ENCODE measurements around the gene ALAS1.
A peak's percentile ranks its signal among the peaks of the same experiment; 100 is the strongest.
"Not testable (repeated sequence)": the region's sequence is repeated elsewhere in the genome, so short reads cannot be mapped to it uniquely, and the experiment has no call there.

Gene ALAS1

GRCh38 chr3:52197842-52198625 is at the start of gene ALAS1:
Gene ALAS1, plus strand, starts transcription at chr3:52198160. Its CDS starts 1,082 bp downstream, at chr3:52199242.
- DNase-seq (ENCODE audit: low spot score) = peak; percentile 99

GRCh38 chr3:52149021-52149420 is 48.9 kb upstream of the ALAS1 start:
- DNase-seq (ENCODE audit: low spot score) = no peak

GRCh38 chr3:52149726-52150125 is 48.2 kb upstream of the ALAS1 start:
- no peak for DNase-seq (ENCODE audit: low spot score)

- DNase-seq (ENCODE audit: low spot score) = no peak
Measured at GRCh38 chr3:52150357-52150756, 47.6 kb upstream of the ALAS1 start.

- no peak for DNase-seq (ENCODE audit: low spot score)
Measured at GRCh38 chr3:52150860-52151259, 47.1 kb upstream of the ALAS1 start.

DNA sequence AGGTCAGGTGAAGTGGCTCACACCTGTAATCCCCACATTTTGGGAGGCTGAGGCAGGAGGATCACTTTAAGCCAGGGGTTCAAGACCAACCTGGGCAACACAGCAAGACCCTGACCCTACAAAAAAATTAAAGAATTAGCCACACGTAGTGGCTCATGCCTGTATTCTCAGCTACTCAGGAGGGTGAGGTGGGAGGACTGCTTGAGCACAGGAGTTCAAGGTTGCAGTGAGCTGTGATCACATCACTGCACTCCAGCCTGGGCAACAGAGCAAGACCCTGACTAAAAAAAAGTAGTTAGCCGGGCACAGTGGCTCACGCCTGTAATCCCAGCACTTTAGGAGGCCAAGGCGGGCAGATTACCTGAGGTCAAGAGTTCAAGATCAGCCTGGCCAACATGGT is 46.0 kb upstream of the ALAS1 start:
- not testable (repeated sequence) for DNase-seq (ENCODE audit: low spot score)

- peak; percentile 68 for DNase-seq (ENCODE audit: low spot score)
Measured at GRCh38 chr3:52153389-52154096, 44.4 kb upstream of the ALAS1 start.

DNA sequence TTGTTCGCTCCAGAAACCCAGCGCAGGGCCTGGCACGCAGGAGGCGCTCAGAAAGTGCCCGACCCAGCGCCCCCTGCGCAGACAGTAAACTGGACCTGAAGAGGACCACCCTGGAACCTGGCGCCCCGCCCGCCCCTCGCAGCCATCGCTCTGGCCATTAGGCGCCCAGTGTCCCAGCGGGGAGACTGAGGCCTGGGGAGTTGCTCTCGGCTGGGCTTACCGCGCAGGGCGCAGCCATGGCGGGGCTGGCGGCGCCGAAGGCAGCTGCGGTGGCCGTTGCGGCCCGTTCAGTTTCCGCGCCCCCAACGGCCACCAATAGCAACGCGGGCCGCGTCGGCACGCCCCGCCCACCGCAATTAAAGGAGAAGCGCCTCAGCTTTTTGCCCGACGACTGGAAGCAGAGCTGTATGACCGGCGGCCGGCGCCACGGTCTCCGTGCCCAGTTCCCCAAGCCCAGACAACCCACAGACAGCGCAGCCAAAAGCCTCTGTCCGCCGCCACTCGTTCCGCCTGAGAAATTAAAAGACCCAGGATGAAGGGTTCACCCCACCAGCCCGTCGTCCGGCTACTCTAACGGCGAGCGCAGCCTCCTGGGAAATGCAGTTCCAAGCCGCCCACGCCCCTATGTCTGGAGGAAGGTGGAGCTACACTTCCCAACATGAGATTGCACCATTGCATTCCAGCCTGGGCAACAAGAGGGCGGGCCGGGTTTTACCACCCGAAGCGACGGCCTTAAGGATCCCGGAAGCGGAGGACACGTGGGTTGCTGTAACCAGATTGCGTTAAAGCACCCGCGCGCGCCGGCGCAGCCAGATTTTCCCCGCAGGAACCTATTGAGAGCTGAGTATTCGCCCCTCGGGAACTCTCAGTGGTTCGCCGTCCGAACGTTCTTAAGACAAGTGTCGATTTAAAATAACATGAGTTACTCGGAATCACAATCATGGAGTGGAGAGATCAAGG is 43.5 kb upstream of the ALAS1 start, which contains the start of gene POC1A:
Gene POC1A, minus strand, starts transcription at position 289 of the 960 bp plus-strand sequence. Its CDS starts 51 bp downstream, at position 238.
- DNase-seq (ENCODE audit: low spot score) = peak; percentile 94

- DNase-seq (ENCODE audit: low spot score) = no peak
Measured at GRCh38 chr3:52155912-52156311, 42.0 kb upstream of the ALAS1 start.

- no peak for DNase-seq (ENCODE audit: low spot score)
Measured at GRCh38 chr3:52159503-52159902, 38.5 kb upstream of the ALAS1 start.

GRCh38 chr3:52162250-52162872 is 35.6 kb upstream of the ALAS1 start:
- no peak for DNase-seq (ENCODE audit: low spot score)

DNA sequence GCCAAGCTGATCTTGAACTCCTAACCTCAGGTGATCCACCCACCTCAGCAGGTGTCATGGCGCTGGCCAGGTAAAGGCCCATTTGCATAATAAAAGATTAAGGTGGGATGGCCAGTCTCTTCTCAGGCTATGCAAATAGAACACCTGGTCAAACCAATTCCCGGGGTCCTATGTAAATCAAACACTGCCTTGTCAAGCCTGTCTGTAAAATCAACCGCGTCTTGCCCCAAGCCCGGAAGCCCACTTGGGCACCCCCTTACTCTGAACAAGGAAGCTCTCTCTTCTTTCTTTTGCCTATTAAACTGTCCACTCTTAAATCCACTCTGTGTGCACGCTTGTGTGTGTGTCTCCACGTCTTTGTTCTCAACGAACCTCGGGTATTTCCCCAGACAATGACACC is 30.7 kb upstream of the ALAS1 start:
- no peak for DNase-seq (ENCODE audit: low spot score)

DNA sequence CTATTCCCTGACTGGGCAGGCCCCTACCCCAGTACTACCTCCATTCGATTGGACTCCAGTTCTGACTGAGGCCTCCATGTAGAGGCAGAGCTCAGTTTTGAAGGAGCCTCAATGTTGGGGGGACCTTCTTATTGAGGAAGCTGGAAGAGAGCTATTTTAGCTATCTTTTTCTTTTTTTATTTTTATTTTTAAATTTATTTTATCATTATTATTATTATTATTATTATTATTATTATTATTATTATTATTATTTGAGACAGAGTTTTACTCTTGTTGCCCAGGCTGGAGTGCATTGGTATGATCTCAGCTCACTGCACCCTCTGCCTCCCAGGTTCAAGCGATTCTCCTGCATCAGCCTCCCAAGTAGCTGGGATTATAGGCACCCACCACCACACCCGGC is 27.7 kb upstream of the ALAS1 start:
- not testable (repeated sequence) for DNase-seq (ENCODE audit: low spot score)

- peak; percentile 75 for DNase-seq (ENCODE audit: low spot score)
Measured at GRCh38 chr3:52171514-52172261, 26.3 kb upstream of the ALAS1 start.

GRCh38 chr3:52172262-52172757 is 25.6 kb upstream of the ALAS1 start:
- no peak for DNase-seq (ENCODE audit: low spot score)

DNA sequence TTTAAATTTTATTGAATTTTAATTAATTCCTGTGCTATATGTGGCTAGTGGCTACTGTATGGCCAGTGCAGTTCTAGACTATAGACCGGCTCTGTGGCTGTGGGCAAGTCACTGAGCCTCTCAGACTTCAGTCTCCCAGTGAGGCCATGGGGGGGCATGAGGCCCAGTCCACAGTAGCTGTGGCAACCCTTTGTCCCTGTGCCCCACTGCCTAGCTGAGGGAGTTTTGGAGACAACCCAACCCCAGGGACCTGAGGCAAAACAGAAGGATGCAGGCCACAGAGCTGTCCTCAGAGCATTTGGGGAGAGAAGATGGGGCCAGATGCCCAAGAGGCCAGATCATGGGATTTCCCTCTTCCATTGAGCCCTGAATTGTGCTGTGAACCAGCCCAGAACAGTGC is 24.9 kb upstream of the ALAS1 start:
- no peak for DNase-seq (ENCODE audit: low spot score)

GRCh38 chr3:52174896-52175295 is 23.1 kb upstream of the ALAS1 start:
- no peak for DNase-seq (ENCODE audit: low spot score)

DNA sequence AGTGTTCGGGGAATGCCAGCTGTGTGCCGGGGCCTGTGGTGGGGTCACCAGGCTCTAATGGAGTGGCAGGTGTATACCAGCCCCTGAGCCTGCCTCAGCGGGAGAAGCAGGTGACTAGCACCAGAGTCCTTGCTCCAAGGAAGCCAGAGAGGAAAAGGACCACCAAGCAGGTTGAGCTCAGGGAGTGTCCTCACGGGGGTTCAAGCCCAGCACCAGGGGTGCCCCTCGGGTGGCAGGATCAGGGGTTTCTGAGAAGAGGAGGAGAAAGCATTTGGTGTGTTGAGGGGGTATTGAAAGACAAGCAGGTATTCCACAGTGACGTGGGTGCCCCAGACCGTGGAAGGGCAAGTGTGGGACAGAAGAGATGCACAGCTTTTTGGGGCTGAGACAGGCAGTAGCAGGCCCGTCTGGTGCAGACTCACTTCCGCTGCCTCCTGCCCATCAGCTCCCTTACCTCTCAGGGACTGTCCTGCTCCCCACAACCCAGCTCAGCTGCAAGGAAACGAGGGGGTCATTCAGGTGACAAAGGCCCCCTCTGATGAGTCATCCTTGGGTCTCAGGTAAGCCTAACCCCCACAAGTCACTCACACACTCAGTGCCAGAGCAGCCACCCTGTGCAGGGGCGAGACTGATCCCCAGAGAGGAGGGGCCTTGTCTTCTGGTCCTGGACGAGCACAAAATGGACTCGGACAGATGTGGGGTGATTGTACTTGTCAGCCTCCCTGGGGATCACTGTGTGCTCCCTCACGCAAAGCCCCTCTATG is 22.4 kb upstream of the ALAS1 start:
- DNase-seq (ENCODE audit: low spot score) = no peak

DNA sequence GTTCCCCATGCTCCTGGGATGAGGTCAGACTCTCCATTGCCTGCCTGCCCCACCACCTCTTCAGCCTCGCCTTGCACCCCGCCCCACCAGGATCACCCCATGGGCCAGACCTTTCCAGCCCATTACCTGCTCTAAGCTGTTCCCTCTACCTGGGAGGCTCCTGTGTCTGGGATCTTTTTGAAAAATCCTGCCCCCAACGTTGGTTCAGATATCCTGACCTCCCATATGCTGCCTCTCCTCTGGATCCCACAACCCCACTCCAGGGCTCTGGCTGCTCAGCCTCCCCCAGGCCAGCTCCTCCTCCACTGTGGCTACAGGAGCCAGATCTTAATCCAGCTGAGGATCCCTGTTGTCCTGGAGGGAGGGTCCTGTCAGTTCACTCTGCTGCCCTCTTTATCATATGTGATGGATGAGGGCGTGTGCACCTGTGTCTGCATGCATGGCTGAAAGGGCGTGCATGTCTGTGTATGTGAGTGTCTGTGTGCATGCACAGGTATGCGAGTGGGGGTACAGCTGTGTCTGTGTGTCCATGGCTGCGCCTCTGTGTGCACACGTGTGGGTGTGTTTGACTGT is 21.7 kb upstream of the ALAS1 start:
- no peak for DNase-seq (ENCODE audit: low spot score)
